Smooth muscle cell (in vitro differentiated cells): ENCODE measurements around the gene LLCFC1. TPM values are rescaled to one million over a fixed set of nuclear protein-coding genes. Genes with fewer than 3 reads are reported as not detected.

ENCODE experiments used
- DNase-seq: peaks from one replicate; lab custom pipeline; 2025; ENCODE audit not compliant: unreplicated experiment; lab: John Stamatoyannopoulos, UW
- H2AFZ ChIP-seq: fragments of 200-600 bp; sonication (generic); 2 replicates; pipeline ENCODE4 v1.6.0; 2016; ENCODE audit warnings: antibody characterized with exemption, low read depth, mild to moderate bottlenecking
- H3F3A ChIP-seq: fragments of 200-600 bp; sonication (generic); 2 replicates; pipeline ENCODE4 v1.6.0; 2017; ENCODE audit warnings: antibody characterized with exemption, low read depth
- H3K27ac ChIP-seq: fragments of 200-600 bp; sonication (generic); 2 replicates; pipeline ENCODE4 v1.5.1; 2016; ENCODE audit warnings: low read depth, mild to moderate bottlenecking
- H3K27me3 ChIP-seq: fragments of 200-600 bp; sonication (generic); 2 replicates; pipeline ENCODE4 v1.6.1; 2016; ENCODE audit warnings: low read depth, mild to moderate bottlenecking
- H3K36me3 ChIP-seq: fragments of 200-600 bp; sonication (generic); 2 replicates; pipeline ENCODE4 v1.5.1; 2016; ENCODE audit warnings: low read depth
- H3K4me1 ChIP-seq: fragments of 200-600 bp; sonication (generic); 2 replicates; pipeline ENCODE4 v1.5.1; 2016; ENCODE audit warnings: low read depth
- H3K4me2 ChIP-seq: fragments of 200-600 bp; sonication (generic); 2 replicates; pipeline ENCODE4 v1.6.0; 2016; ENCODE audit warnings: mild to moderate bottlenecking
- H3K4me3 ChIP-seq: fragments of 200-600 bp; sonication (generic); 2 replicates; pipeline ENCODE4 v1.5.1; 2016; ENCODE audit warnings: mild to moderate bottlenecking
- H3K79me2 ChIP-seq: fragments of 200-600 bp; sonication (generic); 2 replicates; pipeline ENCODE4 v1.6.0; 2016; ENCODE audit warnings: low read depth, mild to moderate bottlenecking
- H3K9ac ChIP-seq: fragments of 200-600 bp; sonication (generic); 2 replicates; pipeline ENCODE4 v1.6.0; 2016; ENCODE audit warnings: low read depth
- H3K9me3 ChIP-seq: fragments of 200-600 bp; sonication (generic); replicated peaks from 2 replicates; pipeline ENCODE4 v1.5.1; 2016; ENCODE audit warnings: low read depth
- H4K20me1 ChIP-seq: fragments of 200-600 bp; sonication (generic); 2 replicates; pipeline ENCODE4 v1.6.0; 2016; ENCODE audit warnings: low read depth
- CTCF ChIP-seq: fragments of 200-600 bp; sonication (generic); IDR thresholded peaks from 2 replicates; pipeline ENCODE4 v1.5.1; 2017; ENCODE audit warnings: borderline replicate concordance, mild to moderate bottlenecking, antibody characterized with exemption; ENCODE audit not compliant: insufficient read depth, poor library complexity, severe bottlenecking
- WGBS: methylation state at CpG from one replicate; pipeline ENCODE4 v1.1.7; 2016; ENCODE audit warnings: low lambda C conversion rate; 5-methylcytosine and 5-hydroxymethylcytosine counted together
- polyA plus RNA-seq: library from polyadenylated mRNA; unstranded; fragments of >200 nt; fragmentation: Nextera tagmentation; extraction: Ambion mirVana; gene quantifications from 2 replicates; pipeline ENCODE4 v1.2.1, GENCODE V29; 2016
- total RNA-seq: library from RNA; depleted of rRNA; stranded (reverse); fragments of >200 nt; gene quantifications from 2 replicates; pipeline ENCODE4 v1.2.3, GENCODE V29; 2014

Gene LLCFC1
- total and polyA plus RNA-seq, 2 experiments from 2014 or later: not detected

DNA sequence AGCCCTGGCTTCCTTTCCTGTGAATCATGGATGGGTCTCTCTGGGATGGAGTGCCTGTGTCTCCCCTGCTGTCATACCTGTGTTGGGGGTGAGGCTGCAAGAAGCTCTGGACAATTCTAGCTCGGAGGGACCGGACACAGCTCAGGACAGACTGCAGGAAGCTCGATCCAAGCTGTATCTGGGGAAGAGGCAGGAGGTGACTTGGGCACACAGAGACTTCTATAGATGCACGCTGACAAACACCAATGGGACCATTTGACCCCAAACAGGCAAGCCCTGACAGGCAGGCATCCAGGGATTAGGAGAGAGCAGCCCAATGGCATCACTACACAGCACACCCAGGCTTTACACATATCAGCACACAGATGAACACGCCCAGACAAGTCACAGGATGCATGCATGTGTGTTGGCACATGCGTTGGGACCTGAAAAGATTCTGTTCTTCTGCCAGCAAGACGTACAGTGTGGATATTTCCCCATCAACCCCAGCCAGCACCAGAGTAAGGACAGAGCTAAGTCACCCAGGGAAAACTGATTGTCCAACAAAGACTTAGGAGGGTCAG, 4.5 kb downstream of the LLCFC1 start:
- Histone ChIP-seq H2AFZ (no peak overlapping the region), H3F3A (no peaks in the 10 kb centered on the region), H3K4me2 (no peak overlapping the region), H3K4me3 (no peak overlapping the region), H3K27ac (no peak overlapping the region), H3K27me3 (no peaks in the 10 kb centered on the region), H3K36me3 (no peaks in the 10 kb centered on the region), H3K4me1 (no peaks in the 10 kb centered on the region), H4K20me1 (no peaks in the 10 kb centered on the region), H3K79me2 (no peaks in the 10 kb centered on the region), H3K9me3 (no peaks in the 10 kb centered on the region), H3K9ac (no peak overlapping the region)
- TF ChIP-seq CTCF: no peak
- WGBS: 94% methylated on average over 7 of the region's 7 CpGs
- DNase-seq: no peak

GRCh38 chr7:142945001-142945400, 5.7 kb downstream of the LLCFC1 start:
- H3K9ac ChIP-seq: no peak overlapping the region
- no peaks in the 10 kb centered on the region for H3K36me3 ChIP-seq
- H3K9me3 ChIP-seq: no peaks in the 10 kb centered on the region
- H3F3A ChIP-seq: no peaks in the 10 kb centered on the region
- H4K20me1 ChIP-seq: no peaks in the 10 kb centered on the region
- no peak overlapping the region for H3K27ac ChIP-seq
- WGBS: 87% methylated on average over 3 of the region's 3 CpGs
- no peak for TF ChIP-seq CTCF
- peaks cover 9% of the 10 kb centered on the region for H3K27me3 ChIP-seq
- no peak for DNase-seq
- H3K79me2 ChIP-seq: no peaks in the 10 kb centered on the region
- no peak overlapping the region for H3K4me2 ChIP-seq
- no peak overlapping the region for H3K4me3 ChIP-seq
- H3K4me1 ChIP-seq: no peaks in the 10 kb centered on the region
- H2AFZ ChIP-seq: no peak overlapping the region

DNA sequence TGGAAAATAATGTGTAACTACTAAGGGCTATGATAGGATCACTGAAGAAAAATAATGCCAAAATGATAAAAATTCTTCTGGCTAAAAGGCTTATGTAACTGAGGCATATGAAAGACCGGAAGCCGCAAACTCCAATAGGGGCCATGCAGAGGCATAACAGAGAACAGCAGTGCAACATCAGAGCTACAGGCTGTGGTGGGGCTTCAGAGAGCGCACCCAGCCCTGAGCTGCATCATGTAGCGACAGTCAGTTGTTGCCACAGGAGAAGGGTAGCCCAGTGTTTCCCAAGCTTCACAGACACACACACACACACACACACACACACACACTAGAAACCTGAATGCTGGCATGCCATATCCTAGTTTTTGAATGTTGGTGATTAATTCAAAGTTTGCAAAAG, 9.3 kb downstream of the LLCFC1 start:
- H3K4me3 ChIP-seq: no peak overlapping the region
- no peak overlapping the region for H3K9ac ChIP-seq
- TF ChIP-seq CTCF: no peak
- no peak for DNase-seq
- no peaks in the 10 kb centered on the region for H3K79me2 ChIP-seq
- H3K4me1 ChIP-seq: no peaks in the 10 kb centered on the region
- H2AFZ ChIP-seq: no peak overlapping the region
- no peak overlapping the region for H3K27ac ChIP-seq
- no peaks in the 10 kb centered on the region for H4K20me1 ChIP-seq
- H3K4me2 ChIP-seq: no peak overlapping the region
- no peaks in the 10 kb centered on the region for H3K9me3 ChIP-seq
- 90% methylated on average over 4 of the region's 4 CpGs for WGBS
- H3K36me3 ChIP-seq: no peaks in the 10 kb centered on the region
- H3F3A ChIP-seq: no peaks in the 10 kb centered on the region
- H3K27me3 ChIP-seq: peaks cover 17% of the 10 kb centered on the region

GRCh38 chr7:142950235-142950634, 11.0 kb downstream of the LLCFC1 start:
- TF ChIP-seq CTCF: no peak
- Histone ChIP-seq H3K4me2 (no peak overlapping the region), H2AFZ (no peak overlapping the region), H3K9me3 (no peaks in the 10 kb centered on the region), H3K27me3 (peaks cover 17% of the 10 kb centered on the region), H3K9ac (no peak overlapping the region), H3K4me3 (no peak overlapping the region), H4K20me1 (no peaks in the 10 kb centered on the region), H3K4me1 (no peaks in the 10 kb centered on the region), H3F3A (no peaks in the 10 kb centered on the region), H3K27ac (no peak overlapping the region), H3K79me2 (no peaks in the 10 kb centered on the region), H3K36me3 (no peaks in the 10 kb centered on the region)
- no peak for DNase-seq
